Measurements from ENCODE around the gene PURA. TPM values are rescaled to one million over a fixed set of nuclear protein-coding genes. Genes with fewer than 3 reads are reported as not detected.

The PURA gene
- polyA plus RNA-seq, 3 donors: 1.1 to 1.6 (median 1.2) TPM

GRCh38 chr5:140150201-140150600 is 36.3 kb downstream of the PURA start:
- no peaks in the 10 kb centered on the region for H3K79me2 ChIP-seq (ENCODE audit: insufficient read depth, low read length)
- no peak overlapping the region for H3K9ac ChIP-seq (ENCODE audit: insufficient read depth, low read length, poor library complexity, severe bottlenecking)
- peaks cover 16 to 29% of the 10 kb centered on the region in 2 donors for H3K4me1 ChIP-seq (ENCODE audit: control insufficient read depth in 1 of 2, insufficient read depth in 2 of 2, low read length in 2 of 2)
- no peaks in the 10 kb centered on the region for H3K36me3 ChIP-seq (replicated peaks in 1 of 2; ENCODE audit: control insufficient read depth in 1 of 2, insufficient read depth in 2 of 2, low read length in 2 of 2)
- Mint-ChIP-seq H3K4me1 (peaks cover 29% of the 10 kb centered on the region), H3K4me3 (no peak overlapping the region), H3K27me3 (ENCODE audit: low read depth in 3 of 3) (peaks cover 33 to 44% (median 33%) of the 10 kb centered on the region in 3 donors), H3K27ac (no peak overlapping the region), H3K9me3 (peaks cover 0 to 8% (median 0%) of the 10 kb centered on the region in 7 donors), H3K36me3 (peaks cover 3 to 12% of the 10 kb centered on the region in 2 donors)
- H3K4me3 ChIP-seq (replicated peaks in 1 of 3; ENCODE audit: low read depth in 2 of 3, low read length in 3 of 3): no peak overlapping the region
- no peaks in the 10 kb centered on the region for H3K9me3 ChIP-seq (replicated peaks in 1 of 2; ENCODE audit: control insufficient read depth in 1 of 2, insufficient read depth in 1 of 2, low read length in 2 of 2)
- TF ChIP-seq, protein P1, sequence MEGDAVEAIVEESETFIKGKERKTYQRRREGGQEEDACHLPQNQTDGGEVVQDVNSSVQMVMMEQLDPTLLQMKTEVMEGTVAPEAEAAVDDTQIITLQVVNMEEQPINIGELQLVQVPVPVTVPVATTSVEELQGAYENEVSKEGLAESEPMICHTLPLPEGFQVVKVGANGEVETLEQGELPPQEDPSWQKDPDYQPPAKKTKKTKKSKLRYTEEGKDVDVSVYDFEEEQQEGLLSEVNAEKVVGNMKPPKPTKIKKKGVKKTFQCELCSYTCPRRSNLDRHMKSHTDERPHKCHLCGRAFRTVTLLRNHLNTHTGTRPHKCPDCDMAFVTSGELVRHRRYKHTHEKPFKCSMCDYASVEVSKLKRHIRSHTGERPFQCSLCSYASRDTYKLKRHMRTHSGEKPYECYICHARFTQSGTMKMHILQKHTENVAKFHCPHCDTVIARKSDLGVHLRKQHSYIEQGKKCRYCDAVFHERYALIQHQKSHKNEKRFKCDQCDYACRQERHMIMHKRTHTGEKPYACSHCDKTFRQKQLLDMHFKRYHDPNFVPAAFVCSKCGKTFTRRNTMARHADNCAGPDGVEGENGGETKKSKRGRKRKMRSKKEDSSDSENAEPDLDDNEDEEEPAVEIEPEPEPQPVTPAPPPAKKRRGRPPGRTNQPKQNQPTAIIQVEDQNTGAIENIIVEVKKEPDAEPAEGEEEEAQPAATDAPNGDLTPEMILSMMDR (IDR thresholded peaks at IDR 0.05): no peak
- H3K4me2 ChIP-seq (replicated peaks; ENCODE audit: extremely low read depth, low read length, poor library complexity, severe bottlenecking): no peak overlapping the region
- peaks cover 23 to 35% of the 10 kb centered on the region in 2 donors for H3K27me3 ChIP-seq (ENCODE audit: control insufficient read depth in 2 of 2, insufficient read depth in 2 of 2, low read length in 2 of 2)
- no peak overlapping the region for H3K27ac ChIP-seq (ENCODE audit: low read depth in 1 of 2, low read length in 2 of 2)
- H4K20me1 ChIP-seq (ENCODE audit: insufficient read depth, low read length): peaks cover 24% of the 10 kb centered on the region
- no peak overlapping the region for H2AFZ ChIP-seq (ENCODE audit: insufficient read depth, low read depth, low read length, poor library complexity, severe bottlenecking)
- DNase-seq: no peak
- 100% methylated on average over 1 of the region's 2 CpGs for WGBS (ENCODE audit: insufficient coverage)
- intact Hi-C loops (cut with micrococcal nuclease): loop anchor here in 1 of 2 donors (10.0 kb wide), 1 partner anchor 365 kb away; no protein-coding TSS in a partner anchor

GRCh38 chr5:140151144-140152021 is 37.5 kb downstream of the PURA start:
- Mint-ChIP-seq H3K36me3 (peaks cover 0 to 10% of the 10 kb centered on the region in 2 donors), H3K27ac (no peak overlapping the region), H3K27me3 (ENCODE audit: low read depth in 3 of 3) (peaks cover 25 to 36% (median 25%) of the 10 kb centered on the region in 3 donors), H3K4me1 (peaks cover 19% of the 10 kb centered on the region), H3K9me3 (peaks cover 0 to 4% (median 0%) of the 10 kb centered on the region in 7 donors), H3K4me3 (no peak overlapping the region)
- H3K79me2 ChIP-seq (ENCODE audit: insufficient read depth, low read length): no peaks in the 10 kb centered on the region
- no peak overlapping the region for H2AFZ ChIP-seq (ENCODE audit: insufficient read depth, low read depth, low read length, poor library complexity, severe bottlenecking)
- no peaks in the 10 kb centered on the region for H3K9me3 ChIP-seq (replicated peaks in 1 of 2; ENCODE audit: control insufficient read depth in 1 of 2, insufficient read depth in 1 of 2, low read length in 2 of 2)
- peaks cover 15% of the 10 kb centered on the region for H4K20me1 ChIP-seq (ENCODE audit: insufficient read depth, low read length)
- TF ChIP-seq, protein P1 (IDR thresholded peaks at IDR 0.05): no peak
- H3K36me3 ChIP-seq (replicated peaks in 1 of 2; ENCODE audit: control insufficient read depth in 1 of 2, insufficient read depth in 2 of 2, low read length in 2 of 2): no peaks in the 10 kb centered on the region
- no peak overlapping the region for H3K27ac ChIP-seq (ENCODE audit: low read depth in 1 of 2, low read length in 2 of 2)
- H3K27me3 ChIP-seq (ENCODE audit: control insufficient read depth in 2 of 2, insufficient read depth in 2 of 2, low read length in 2 of 2): peaks cover 16 to 24% of the 10 kb centered on the region in 2 donors
- intact Hi-C loops (cut with micrococcal nuclease): loop anchor here in 1 of 2 donors (10.0 kb wide), 1 partner anchor 367 kb away; no protein-coding TSS in a partner anchor
- no peak overlapping the region for H3K4me2 ChIP-seq (replicated peaks; ENCODE audit: extremely low read depth, low read length, poor library complexity, severe bottlenecking)
- peaks cover 5 to 18% of the 10 kb centered on the region in 2 donors for H3K4me1 ChIP-seq (ENCODE audit: control insufficient read depth in 1 of 2, insufficient read depth in 2 of 2, low read length in 2 of 2)
- no peak overlapping the region for H3K4me3 ChIP-seq (replicated peaks in 1 of 3; ENCODE audit: low read depth in 2 of 3, low read length in 3 of 3)
- no peak overlapping the region for H3K9ac ChIP-seq (ENCODE audit: insufficient read depth, low read length, poor library complexity, severe bottlenecking)
- no peak for DNase-seq
- 100% methylated on average over 1 of the region's 7 CpGs for WGBS (ENCODE audit: insufficient coverage)
